Mucosa of rectum (tissue), 2 donors: ENCODE results near the gene PRICKLE4.

Source experiments
- H3K27ac ChIP-seq, 2 donors: one replicate each; pipeline ENCODE4 v1.7.0; 2013; ENCODE audit warnings: inconsistent platforms in 2 of 2, low read depth in 2 of 2, low read length in 2 of 2
- H3K27me3 ChIP-seq, 2 donors: one replicate each; pipeline ENCODE4 v1.7.0; 2013; ENCODE audit warnings: low read length in 2 of 2; ENCODE audit not compliant: control insufficient read depth in 2 of 2, insufficient read depth in 2 of 2
- H3K36me3 ChIP-seq, 2 donors: one replicate each; pipeline ENCODE4 v1.7.0; 2013; ENCODE audit warnings: low read length in 2 of 2; ENCODE audit not compliant: control insufficient read depth in 2 of 2, insufficient read depth in 2 of 2
- H3K4me1 ChIP-seq, 2 donors: one replicate each; pipeline ENCODE4 v1.7.0; 2013; ENCODE audit warnings: low read length in 2 of 2, mild to moderate bottlenecking in 1 of 2; ENCODE audit not compliant: control insufficient read depth in 2 of 2, insufficient read depth in 2 of 2
- H3K4me3 ChIP-seq, 2 donors: one replicate each; pipeline ENCODE4 v1.7.0; 2013; ENCODE audit warnings: low read length in 2 of 2
- H3K9ac ChIP-seq, 2 donors: one replicate each; pipeline ENCODE4 v1.7.0; 2013; ENCODE audit warnings: low read length in 2 of 2, low read depth in 1 of 2, mild to moderate bottlenecking in 1 of 2
- H3K9me3 ChIP-seq, 2 donors: one replicate each; pipeline ENCODE4 v1.7.0; 2013; ENCODE audit warnings: low read length in 2 of 2; ENCODE audit not compliant: control insufficient read depth in 2 of 2
- donor health status: healthy.
- donor health status: Normal muscosa, but diverticular disease.

The PRICKLE4 gene

DNA sequence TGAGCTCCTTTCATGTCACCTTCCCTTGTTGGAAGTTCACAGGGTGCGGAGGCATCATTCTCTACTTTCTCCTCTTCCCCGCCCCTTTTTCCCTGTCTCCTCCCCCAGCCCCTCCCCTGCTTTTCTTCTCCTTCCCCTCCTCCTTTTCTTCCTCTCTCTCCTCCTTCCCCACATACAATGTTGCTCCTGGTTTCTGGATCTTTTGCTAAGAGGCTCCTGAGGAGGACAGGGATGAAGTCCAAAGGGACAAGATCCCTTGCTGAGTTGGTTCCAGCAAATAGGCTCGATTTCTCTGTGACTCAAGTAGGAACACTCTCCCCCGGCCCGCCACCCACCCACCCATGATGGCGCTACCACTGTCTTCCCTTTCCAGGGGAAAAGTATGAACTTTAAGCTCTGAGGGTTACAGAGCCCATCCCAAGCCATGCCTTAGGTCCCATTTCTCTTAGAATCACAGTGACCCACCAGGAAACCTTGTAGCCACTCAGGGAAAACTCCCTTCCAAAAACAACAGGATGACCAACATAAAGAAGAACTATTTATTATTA lies 44.3 kb upstream of the PRICKLE4 start:
- peak overlapping the region in 1 of 2 donors; percentile 34 for H3K4me3 ChIP-seq
- peak overlapping the region in 1 of 2 donors; percentile 49 for H3K27ac ChIP-seq
- H3K9ac ChIP-seq: no peak overlapping the region

DNA sequence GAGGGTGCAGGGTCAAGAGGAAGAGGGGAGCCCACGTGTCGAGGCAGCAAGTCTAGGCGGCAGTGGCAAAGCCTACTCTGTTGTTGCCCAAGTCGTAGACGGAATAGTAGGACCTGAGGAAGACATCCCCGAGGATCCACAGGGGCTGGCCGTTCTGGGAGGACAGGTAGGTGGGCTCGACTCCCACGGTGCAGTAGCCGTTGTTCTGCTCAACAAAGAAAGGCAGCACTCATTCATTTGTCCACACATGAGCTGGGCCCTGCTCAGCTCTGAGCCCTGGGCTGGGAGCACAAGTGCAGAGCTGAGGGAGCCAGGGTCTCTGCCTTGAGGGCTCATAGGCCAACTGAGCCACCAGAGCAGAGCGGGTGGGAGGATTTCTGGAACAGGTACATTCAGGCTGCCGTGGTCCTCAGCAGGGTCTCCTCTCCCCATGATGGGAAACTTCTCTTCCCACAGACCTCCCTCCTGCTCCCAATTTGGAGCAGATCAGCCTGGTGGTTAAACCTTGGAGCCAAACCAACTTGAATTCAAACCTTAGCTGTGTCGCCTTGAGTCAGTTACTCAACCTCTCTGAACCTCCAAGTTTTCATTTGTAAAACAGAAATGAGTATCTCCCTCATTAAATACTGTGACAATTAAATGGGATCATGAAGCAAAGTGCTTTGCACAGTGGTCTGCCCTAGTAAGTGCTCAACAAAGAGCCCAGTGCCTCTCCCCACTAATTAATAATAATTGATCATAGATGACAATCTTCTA lies 43.6 kb upstream of the PRICKLE4 start:
- H3K4me3 ChIP-seq: no peak overlapping the region
- peaks cover 35 to 38% of the 10 kb centered on the region in 2 donors for H3K4me1 ChIP-seq
- no peaks in the 10 kb centered on the region for H3K27me3 ChIP-seq
- no peaks in the 10 kb centered on the region for H3K36me3 ChIP-seq
- H3K9ac ChIP-seq: no peak overlapping the region
- H3K27ac ChIP-seq: no peak overlapping the region
- no peaks in the 10 kb centered on the region for H3K9me3 ChIP-seq

More for the DNA sequence above, 44.3 kb upstream of the PRICKLE4 start:
- H3K36me3 ChIP-seq: no peaks in the 10 kb centered on the region
- no peaks in the 10 kb centered on the region for H3K27me3 ChIP-seq
- no peaks in the 10 kb centered on the region for H3K9me3 ChIP-seq
- H3K4me1 ChIP-seq: peaks cover 28 to 34% of the 10 kb centered on the region in 2 donors

DNA sequence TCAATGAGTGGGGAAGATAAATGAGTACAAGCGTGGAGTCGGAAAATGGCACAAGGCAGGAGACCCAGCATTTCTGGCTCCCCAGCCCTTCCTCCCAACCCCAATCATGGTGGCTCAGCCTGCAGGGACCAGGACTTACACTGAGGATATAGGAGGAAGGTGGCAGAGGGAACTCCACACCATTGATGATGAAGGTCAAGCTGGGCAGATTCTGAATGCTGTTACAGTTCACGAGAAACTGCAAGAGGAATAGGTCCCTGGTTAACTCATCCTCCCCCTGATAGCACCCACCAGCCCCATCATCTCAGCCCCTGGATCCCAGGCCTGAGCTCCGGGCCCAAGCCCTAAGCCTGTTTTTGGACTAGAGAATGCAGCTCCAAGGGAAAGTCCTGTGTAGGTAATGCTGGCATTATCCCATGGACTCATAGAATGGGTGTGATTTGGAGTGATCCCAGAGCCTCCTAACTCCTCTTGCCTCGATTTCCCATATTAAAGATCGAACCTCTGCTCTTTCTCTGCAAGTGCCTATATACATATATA lies 42.9 kb upstream of the PRICKLE4 start:
- H3K4me3 ChIP-seq: no peak overlapping the region

DNA sequence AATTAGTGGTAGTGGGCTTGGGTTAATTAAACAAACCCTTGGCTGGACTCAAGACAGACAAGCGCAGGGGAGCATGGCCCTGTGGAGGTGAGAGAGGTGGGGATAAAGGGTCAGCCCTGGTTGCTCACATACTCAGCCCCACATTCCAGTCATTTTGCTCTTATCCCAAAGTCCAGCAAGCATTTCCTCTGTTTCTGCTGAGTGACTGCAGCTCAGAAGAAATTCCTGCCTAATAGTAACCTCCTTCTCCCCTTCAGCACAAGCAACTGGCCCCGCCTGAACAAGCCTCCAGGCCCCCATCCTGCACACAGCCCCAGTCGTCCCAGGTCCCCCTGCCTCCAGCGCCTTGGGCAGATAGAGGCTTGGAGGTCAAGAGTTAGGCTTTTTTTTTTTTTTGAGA lies 41.5 kb upstream of the PRICKLE4 start:
- Histone ChIP-seq H3K36me3 (no peaks in the 10 kb centered on the region), H3K27me3 (no peaks in the 10 kb centered on the region), H3K4me3 (no peak overlapping the region), H3K4me1 (peaks cover 24 to 25% of the 10 kb centered on the region in 2 donors), H3K9me3 (no peaks in the 10 kb centered on the region), H3K9ac (no peak overlapping the region), H3K27ac (no peak overlapping the region)

More for the DNA sequence above, 42.9 kb upstream of the PRICKLE4 start:
- no peak overlapping the region for H3K27ac ChIP-seq
- no peaks in the 10 kb centered on the region for H3K9me3 ChIP-seq
- H3K9ac ChIP-seq: no peak overlapping the region
- peaks cover 38 to 39% of the 10 kb centered on the region in 2 donors for H3K4me1 ChIP-seq
- no peaks in the 10 kb centered on the region for H3K36me3 ChIP-seq
- H3K27me3 ChIP-seq: no peaks in the 10 kb centered on the region

DNA sequence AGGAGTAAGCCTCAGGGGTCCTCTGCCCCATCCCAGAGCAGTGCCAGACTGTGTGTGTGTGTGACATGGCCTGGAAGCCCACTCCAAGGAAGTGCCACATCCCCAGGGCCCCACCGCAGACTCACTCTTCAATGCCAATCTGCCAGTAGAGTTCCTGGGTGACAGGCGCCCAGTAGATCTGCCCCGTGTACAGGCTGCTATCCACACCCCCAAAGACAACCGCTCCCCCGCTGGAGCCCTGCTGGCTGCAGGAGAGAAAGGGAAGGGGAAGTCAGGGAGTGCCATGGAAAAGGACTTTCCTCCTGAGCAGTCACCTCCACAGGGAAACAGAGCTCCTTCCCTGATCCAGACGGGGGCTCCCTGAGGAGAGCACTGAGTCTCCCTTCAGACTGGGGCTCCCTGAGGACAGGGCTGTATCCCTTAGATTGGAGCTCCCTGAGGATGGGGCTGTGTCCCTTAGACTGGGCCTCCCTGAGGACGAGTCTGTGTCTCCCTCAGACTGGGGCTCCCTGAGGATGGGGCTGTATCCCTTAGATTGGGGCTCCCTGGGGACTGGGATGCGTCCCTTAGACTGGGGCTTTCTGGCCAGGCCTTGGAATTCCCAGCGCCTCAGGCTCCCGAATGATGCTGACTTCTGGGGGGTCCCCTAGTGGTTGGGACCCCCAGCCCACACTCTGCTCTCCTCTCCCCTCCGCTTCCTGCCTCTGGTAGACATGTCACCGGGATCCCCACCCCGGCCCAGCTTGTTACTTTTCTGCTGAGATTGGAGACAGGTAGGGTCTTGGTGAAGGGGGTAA lies 40.0 kb upstream of the PRICKLE4 start:
- no peaks in the 10 kb centered on the region for H3K9me3 ChIP-seq
- H3K9ac ChIP-seq: peak overlapping the region in 1 of 2 donors; percentile 51
- H3K4me3 ChIP-seq: no peak overlapping the region
- H3K36me3 ChIP-seq: no peaks in the 10 kb centered on the region
- no peaks in the 10 kb centered on the region for H3K27me3 ChIP-seq
- peaks cover 24 to 25% of the 10 kb centered on the region in 2 donors for H3K4me1 ChIP-seq
- peak overlapping the region; percentile 93 for H3K27ac ChIP-seq

DNA sequence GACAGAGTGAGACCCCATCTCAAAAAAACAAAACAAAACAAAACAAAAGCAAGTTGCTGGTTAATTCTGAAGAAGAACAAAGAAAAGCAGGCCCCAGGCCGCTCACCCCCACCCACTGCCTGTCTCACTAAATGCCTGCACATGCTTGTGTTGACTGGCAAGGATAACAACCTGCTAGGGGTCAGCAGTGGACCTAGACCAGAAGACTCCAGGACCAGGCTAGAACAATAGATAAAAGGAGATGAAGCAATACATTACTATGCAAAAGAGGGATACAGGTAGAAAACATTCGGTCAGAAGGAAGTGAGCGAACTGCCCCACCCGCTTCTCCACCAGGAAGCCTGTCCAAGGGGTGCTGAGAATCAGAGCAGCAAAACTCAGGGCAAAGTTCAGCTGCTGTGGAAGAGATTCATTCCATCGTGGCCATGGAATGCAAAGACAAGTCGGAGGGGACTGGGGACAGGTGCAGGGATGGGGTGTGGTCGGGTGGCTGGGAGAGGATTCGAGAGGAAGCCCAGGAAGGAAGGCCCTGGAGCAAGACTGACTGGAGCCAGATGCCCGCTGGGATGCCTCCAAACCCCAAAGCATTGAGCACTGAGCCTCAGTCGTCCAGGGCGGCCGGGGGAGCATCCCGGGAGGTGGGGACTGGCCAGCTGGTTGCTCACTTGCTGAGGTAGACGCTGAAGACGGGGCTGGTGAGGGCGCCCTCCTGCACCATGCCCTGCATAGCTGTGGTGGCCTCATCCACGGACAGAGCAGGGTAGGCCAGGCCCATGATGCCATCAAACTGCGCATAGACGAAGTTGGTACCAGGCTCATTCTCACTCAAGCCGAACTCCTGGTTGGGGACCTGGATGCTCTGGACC lies 38.7 kb upstream of the PRICKLE4 start:
- Histone ChIP-seq H3K36me3 (no peaks in the 10 kb centered on the region), H3K27ac (peak overlapping the region; percentile 93), H3K9me3 (no peaks in the 10 kb centered on the region), H3K4me3 (peak overlapping the region; percentile 31 to 48), H3K4me1 (peaks cover 20 to 21% of the 10 kb centered on the region in 2 donors), H3K27me3 (no peaks in the 10 kb centered on the region), H3K9ac (peak overlapping the region; percentile 56 to 61)

DNA sequence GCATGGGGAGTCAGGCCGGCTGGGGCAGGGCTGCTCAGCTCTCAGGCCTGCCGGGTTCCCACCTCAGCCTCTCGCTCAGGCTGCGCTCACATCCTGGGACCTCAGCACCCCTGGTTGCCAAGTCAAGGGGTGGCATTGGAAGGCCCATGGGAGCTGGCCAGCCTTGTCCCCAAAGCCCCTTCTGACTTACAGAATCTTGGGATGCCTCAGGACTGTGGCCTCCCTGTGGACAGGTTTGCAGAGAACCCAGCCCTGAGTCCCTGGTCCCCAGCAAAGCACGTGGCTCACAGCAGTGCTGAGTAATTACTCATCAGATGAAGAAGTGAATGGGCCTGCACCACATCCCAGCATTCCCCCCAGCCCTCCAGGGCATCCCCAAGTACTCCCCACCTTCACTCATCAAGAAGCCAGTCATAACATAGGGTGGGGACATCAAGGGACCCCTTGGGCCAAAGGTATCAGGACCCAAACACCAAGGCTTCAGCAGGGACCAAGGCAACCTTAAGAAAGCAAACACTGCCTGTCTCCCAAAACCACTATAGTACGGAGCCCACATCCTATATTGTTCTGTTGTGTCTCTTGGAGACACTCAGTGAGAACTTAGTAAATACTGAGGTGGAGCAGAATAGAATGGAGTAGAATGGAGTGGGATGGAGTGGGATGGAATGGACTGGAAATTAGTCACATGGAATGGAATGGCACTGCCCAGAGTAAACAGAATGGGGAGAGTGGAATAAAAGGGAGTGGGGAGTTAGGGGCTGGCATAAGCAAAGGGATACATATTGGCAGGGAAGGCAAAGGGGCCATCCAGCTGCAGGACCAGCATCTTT lies 37.0 kb upstream of the PRICKLE4 start:
- H3K4me3 ChIP-seq: no peak overlapping the region
- no peaks in the 10 kb centered on the region for H3K36me3 ChIP-seq
- H3K27ac ChIP-seq: no peak overlapping the region
- H3K9me3 ChIP-seq: no peaks in the 10 kb centered on the region
- no peak overlapping the region for H3K9ac ChIP-seq
- peaks cover 20 to 21% of the 10 kb centered on the region in 2 donors for H3K4me1 ChIP-seq
- no peaks in the 10 kb centered on the region for H3K27me3 ChIP-seq

DNA sequence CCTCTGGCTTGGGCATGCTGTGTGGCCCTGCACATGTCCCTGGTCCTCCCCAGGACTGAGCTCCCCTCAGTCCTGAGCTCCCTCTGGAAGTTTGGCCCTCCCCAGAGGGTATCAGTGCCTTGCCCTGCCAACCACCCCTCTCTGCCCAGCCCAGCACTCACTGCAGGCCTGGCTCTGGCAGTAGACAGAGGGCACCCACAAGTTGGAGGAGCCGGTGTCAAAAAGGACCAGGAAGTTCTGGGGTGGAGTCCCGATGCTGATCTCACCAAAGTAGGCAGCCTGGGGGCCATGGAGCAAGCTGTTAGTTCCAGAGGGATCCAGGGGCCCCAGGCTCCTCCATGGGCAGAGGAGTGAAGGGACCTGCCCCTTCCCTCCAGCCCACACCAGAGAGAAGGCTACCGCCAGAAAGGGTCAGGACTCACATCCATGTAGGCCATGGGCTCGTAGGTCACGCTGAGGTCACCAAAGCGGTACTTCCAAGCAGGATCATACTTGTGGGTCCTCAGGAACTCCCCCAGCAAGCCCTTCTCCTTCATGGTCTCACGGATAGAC lies 36.3 kb upstream of the PRICKLE4 start:
- H3K27ac ChIP-seq: no peak overlapping the region

DNA sequence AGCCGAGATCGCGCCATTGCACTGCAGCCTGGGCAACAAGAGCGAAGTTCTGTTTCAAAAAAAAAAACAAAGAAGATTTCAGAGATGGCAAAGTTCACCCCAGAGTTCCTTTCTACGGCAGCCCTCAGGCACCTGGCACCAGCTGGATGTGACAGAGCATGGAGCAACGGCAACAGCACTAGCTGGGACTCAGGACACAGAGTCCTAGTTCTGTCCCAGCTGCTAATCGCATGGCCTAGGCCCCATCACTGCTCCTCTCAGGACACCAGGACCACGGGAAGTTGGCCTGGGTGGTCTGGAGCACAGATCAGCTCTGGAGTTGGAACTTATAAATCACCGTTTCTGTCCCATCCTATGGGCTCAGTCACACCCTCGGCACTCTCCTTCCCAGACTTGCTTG lies 34.5 kb upstream of the PRICKLE4 start:
- H3K36me3 ChIP-seq: no peaks in the 10 kb centered on the region
- H3K4me1 ChIP-seq: peaks cover 10 to 14% of the 10 kb centered on the region in 2 donors
- H3K27ac ChIP-seq: no peak overlapping the region
- H3K4me3 ChIP-seq: no peak overlapping the region
- no peak overlapping the region for H3K9ac ChIP-seq
- H3K27me3 ChIP-seq: no peaks in the 10 kb centered on the region
- no peaks in the 10 kb centered on the region for H3K9me3 ChIP-seq

More for the DNA sequence above, 36.3 kb upstream of the PRICKLE4 start:
- no peak overlapping the region for H3K9ac ChIP-seq
- no peak overlapping the region for H3K4me3 ChIP-seq
- H3K9me3 ChIP-seq: no peaks in the 10 kb centered on the region
- no peaks in the 10 kb centered on the region for H3K36me3 ChIP-seq
- H3K4me1 ChIP-seq: peaks cover 20 to 21% of the 10 kb centered on the region in 2 donors
- H3K27me3 ChIP-seq: no peaks in the 10 kb centered on the region
